ENCODE measurements around the gene ATP6V1G1. TPM values are rescaled to one million over a fixed set of nuclear protein-coding genes. Genes with fewer than 3 reads are reported as not detected.
A peak's percentile ranks its signal among the peaks of the same experiment; 100 is the strongest.

Gene ATP6V1G1
- total RNA-seq, 1 experiment from 2014 or later = 119 TPM

GRCh38 chr9:114604989-114605388 lies 17.4 kb downstream of the ATP6V1G1 start:
- H3K4me2 ChIP-seq (ENCODE audit: insufficient read depth, insufficient read length, low read length) = no peak overlapping the region
- H3K9me3 ChIP-seq (ENCODE audit: control insufficient read depth, low read depth, low read length) = no peaks in the 10 kb centered on the region
- H3K79me2 ChIP-seq (ENCODE audit: insufficient read depth, low read length) = no peaks in the 10 kb centered on the region
- no CpG with 5 or more reads among the region's 3 CpGs for WGBS (ENCODE audit: extremely low coverage, insufficient read length, low lambda C conversion rate)
- H2BK20ac ChIP-seq (ENCODE audit: low read depth, low read length, poor library complexity, severe bottlenecking) = no peak overlapping the region
- H3K79me1 ChIP-seq (ENCODE audit: insufficient read depth, low read depth, low read length, poor library complexity, severe bottlenecking) = no peaks in the 10 kb centered on the region
- no peak overlapping the region for H2AK5ac ChIP-seq (ENCODE audit: insufficient read length, low read length)
- H3K27me3 ChIP-seq (ENCODE audit: insufficient read depth, low read length) = no peaks in the 10 kb centered on the region
- H2AFZ ChIP-seq (ENCODE audit: low read length) = no peak overlapping the region
- H4K8ac ChIP-seq (replicated peaks; ENCODE audit: insufficient read length, low read depth, low read length) = no peak overlapping the region
- H3K9ac ChIP-seq (ENCODE audit: extremely low read depth, insufficient read length, low read length) = no peak overlapping the region
- no peaks in the 10 kb centered on the region for H3K23me2 ChIP-seq (ENCODE audit: insufficient read length, low read depth, low read length, poor library complexity, severe bottlenecking)
- Mint-ChIP-seq H3K9me3 (peaks cover 9 to 12% of the 10 kb centered on the region in 2 experiments), H3K27me3 (ENCODE audit: low read depth) (peaks cover 10% of the 10 kb centered on the region), H3K27ac (peak overlapping the region in 1 of 3 experiments; percentile 21; a peak in 1 of 7 replicates), H3K4me1 (no peaks in the 10 kb centered on the region), H3K36me3 (ENCODE audit: insufficient read depth in 1 of 3, low read depth in 3 of 3) (peaks cover 17 to 21% (median 18%) of the 10 kb centered on the region in 3 experiments), H3K4me3 (no peak overlapping the region)
- H3K27ac ChIP-seq (ENCODE audit: insufficient read length, low read depth, low read length) = no peak overlapping the region
- H3K4ac ChIP-seq (ENCODE audit: low read depth, low read length) = no peak overlapping the region
- no peak overlapping the region for H2BK12ac ChIP-seq (ENCODE audit: insufficient read length, low read depth, low read length)
- no peak overlapping the region for H3T11ph ChIP-seq (ENCODE audit: low read length)
- no peaks in the 10 kb centered on the region for H3K4me1 ChIP-seq (ENCODE audit: insufficient read depth, low read length)
- H4K91ac ChIP-seq (ENCODE audit: insufficient read length, low read depth, low read length) = no peak overlapping the region
- no peak overlapping the region for H2BK120ac ChIP-seq (ENCODE audit: low read depth, low read length, poor library complexity, severe bottlenecking)
- H3K23ac ChIP-seq (ENCODE audit: insufficient read length, low read depth, low read length) = no peak overlapping the region
- DNase-seq = no peak
- no peaks in the 10 kb centered on the region for H4K20me1 ChIP-seq (ENCODE audit: control insufficient read depth, insufficient read depth, insufficient read length)
- H3K56ac ChIP-seq (ENCODE audit: insufficient read length, low read depth, low read length) = no peak overlapping the region
- H3K18ac ChIP-seq (ENCODE audit: insufficient read length, low read depth, low read length) = no peak overlapping the region
- no peak overlapping the region for H2BK15ac ChIP-seq (ENCODE audit: low read depth, low read length)
- no peak overlapping the region for H2BK5ac ChIP-seq (ENCODE audit: insufficient read length, low read length)
- no peak overlapping the region for H4K5ac ChIP-seq (ENCODE audit: insufficient read length, low read depth, low read length)
- H3K14ac ChIP-seq (ENCODE audit: insufficient read depth, low read length) = no peak overlapping the region
- TF ChIP-seq CTCF (conservative IDR thresholded peaks at IDR 0.05) = no peak
